ENCODE data around the gene NDUFAB1.

Gene NDUFAB1

GRCh38 chr16:23595951-23596720, at the start of gene NDUFAB1 (continued):
- TF ChIP-seq, protein P1, sequence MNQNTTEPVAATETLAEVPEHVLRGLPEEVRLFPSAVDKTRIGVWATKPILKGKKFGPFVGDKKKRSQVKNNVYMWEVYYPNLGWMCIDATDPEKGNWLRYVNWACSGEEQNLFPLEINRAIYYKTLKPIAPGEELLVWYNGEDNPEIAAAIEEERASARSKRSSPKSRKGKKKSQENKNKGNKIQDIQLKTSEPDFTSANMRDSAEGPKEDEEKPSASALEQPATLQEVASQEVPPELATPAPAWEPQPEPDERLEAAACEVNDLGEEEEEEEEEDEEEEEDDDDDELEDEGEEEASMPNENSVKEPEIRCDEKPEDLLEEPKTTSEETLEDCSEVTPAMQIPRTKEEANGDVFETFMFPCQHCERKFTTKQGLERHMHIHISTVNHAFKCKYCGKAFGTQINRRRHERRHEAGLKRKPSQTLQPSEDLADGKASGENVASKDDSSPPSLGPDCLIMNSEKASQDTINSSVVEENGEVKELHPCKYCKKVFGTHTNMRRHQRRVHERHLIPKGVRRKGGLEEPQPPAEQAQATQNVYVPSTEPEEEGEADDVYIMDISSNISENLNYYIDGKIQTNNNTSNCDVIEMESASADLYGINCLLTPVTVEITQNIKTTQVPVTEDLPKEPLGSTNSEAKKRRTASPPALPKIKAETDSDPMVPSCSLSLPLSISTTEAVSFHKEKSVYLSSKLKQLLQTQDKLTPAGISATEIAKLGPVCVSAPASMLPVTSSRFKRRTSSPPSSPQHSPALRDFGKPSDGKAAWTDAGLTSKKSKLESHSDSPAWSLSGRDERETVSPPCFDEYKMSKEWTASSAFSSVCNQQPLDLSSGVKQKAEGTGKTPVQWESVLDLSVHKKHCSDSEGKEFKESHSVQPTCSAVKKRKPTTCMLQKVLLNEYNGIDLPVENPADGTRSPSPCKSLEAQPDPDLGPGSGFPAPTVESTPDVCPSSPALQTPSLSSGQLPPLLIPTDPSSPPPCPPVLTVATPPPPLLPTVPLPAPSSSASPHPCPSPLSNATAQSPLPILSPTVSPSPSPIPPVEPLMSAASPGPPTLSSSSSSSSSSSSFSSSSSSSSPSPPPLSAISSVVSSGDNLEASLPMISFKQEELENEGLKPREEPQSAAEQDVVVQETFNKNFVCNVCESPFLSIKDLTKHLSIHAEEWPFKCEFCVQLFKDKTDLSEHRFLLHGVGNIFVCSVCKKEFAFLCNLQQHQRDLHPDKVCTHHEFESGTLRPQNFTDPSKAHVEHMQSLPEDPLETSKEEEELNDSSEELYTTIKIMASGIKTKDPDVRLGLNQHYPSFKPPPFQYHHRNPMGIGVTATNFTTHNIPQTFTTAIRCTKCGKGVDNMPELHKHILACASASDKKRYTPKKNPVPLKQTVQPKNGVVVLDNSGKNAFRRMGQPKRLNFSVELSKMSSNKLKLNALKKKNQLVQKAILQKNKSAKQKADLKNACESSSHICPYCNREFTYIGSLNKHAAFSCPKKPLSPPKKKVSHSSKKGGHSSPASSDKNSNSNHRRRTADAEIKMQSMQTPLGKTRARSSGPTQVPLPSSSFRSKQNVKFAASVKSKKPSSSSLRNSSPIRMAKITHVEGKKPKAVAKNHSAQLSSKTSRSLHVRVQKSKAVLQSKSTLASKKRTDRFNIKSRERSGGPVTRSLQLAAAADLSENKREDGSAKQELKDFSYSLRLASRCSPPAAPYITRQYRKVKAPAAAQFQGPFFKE (tag by site-specific recombination; IDR thresholded peaks at IDR 0.05; ENCODE audit: borderline replicate concordance), result no peak
- TF ChIP-seq, protein P2, sequence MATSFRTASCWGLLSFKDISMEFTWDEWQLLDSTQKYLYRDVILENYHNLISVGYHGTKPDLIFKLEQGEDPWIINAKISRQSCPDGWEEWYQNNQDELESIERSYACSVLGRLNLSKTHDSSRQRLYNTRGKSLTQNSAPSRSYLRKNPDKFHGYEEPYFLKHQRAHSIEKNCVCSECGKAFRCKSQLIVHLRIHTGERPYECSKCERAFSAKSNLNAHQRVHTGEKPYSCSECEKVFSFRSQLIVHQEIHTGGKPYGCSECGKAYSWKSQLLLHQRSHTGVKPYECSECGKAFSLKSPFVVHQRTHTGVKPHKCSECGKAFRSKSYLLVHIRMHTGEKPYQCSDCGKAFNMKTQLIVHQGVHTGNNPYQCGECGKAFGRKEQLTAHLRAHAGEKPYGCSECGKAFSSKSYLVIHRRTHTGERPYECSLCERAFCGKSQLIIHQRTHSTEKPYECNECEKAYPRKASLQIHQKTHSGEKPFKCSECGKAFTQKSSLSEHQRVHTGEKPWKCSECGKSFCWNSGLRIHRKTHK (tag by site-specific recombination; IDR thresholded peaks at IDR 0.05), result no peak
- TF ChIP-seq GLIS2 (tag by site-specific recombination; IDR thresholded peaks at IDR 0.05), result no peak
- no peak for TF ChIP-seq ZNF510 (tag by site-specific recombination; IDR thresholded peaks at IDR 0.05; ENCODE audit: insufficient replicate concordance)
- no peak for TF ChIP-seq ZNF302 (tag by site-specific recombination; IDR thresholded peaks at IDR 0.05; ENCODE audit: low read depth)
- peak; percentile 12; the same call in 1 of the 2 replicates for TF ChIP-seq PRDM10 (tag by site-specific recombination; IDR thresholded peaks at IDR 0.05)
- TF ChIP-seq ZNF404 (tag by site-specific recombination; IDR thresholded peaks at IDR 0.05), result no peak
- no peak for TF ChIP-seq GLIS1 (tag by site-specific recombination; IDR thresholded peaks at IDR 0.05)
- TF ChIP-seq, protein P3, sequence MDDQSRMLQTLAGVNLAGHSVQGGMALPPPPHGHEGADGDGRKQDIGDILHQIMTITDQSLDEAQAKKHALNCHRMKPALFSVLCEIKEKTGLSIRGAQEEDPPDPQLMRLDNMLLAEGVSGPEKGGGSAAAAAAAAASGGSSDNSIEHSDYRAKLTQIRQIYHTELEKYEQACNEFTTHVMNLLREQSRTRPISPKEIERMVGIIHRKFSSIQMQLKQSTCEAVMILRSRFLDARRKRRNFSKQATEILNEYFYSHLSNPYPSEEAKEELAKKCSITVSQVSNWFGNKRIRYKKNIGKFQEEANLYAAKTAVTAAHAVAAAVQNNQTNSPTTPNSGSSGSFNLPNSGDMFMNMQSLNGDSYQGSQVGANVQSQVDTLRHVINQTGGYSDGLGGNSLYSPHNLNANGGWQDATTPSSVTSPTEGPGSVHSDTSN (CRISPR knock-in tag; IDR thresholded peaks at IDR 0.05), result peak; percentile 87
- TF ChIP-seq ZIC2 (tag by site-specific recombination; IDR thresholded peaks at IDR 0.05), result no peak
- TF ChIP-seq MYNN (tag by site-specific recombination; IDR thresholded peaks at IDR 0.05; ENCODE audit: borderline replicate concordance), result no peak
- TF ChIP-seq, protein P4, sequence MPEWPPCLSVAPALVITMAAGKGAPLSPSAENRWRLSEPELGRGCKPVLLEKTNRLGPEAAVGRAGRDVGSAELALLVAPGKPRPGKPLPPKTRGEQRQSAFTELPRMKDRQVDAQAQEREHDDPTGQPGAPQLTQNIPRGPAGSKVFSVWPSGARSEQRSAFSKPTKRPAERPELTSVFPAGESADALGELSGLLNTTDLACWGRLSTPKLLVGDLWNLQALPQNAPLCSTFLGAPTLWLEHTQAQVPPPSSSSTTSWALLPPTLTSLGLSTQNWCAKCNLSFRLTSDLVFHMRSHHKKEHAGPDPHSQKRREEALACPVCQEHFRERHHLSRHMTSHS (tag by site-specific recombination; IDR thresholded peaks at IDR 0.05), result no peak
- no peak for TF ChIP-seq ZFP41 (tag by site-specific recombination; IDR thresholded peaks at IDR 0.05; ENCODE audit: borderline replicate concordance)
- TF ChIP-seq ZNF654 (tag by site-specific recombination; IDR thresholded peaks at IDR 0.05; ENCODE audit: low read depth), result no peak
- TF ChIP-seq ZNF658 (tag by site-specific recombination; IDR thresholded peaks at IDR 0.05), result no peak
- no peak for TF ChIP-seq ZNF223 (tag by site-specific recombination; IDR thresholded peaks at IDR 0.05)
- no peak for TF ChIP-seq HOXA7 (CRISPR knock-in tag; IDR thresholded peaks at IDR 0.05; ENCODE audit: borderline replicate concordance)
- TF ChIP-seq, protein P5, sequence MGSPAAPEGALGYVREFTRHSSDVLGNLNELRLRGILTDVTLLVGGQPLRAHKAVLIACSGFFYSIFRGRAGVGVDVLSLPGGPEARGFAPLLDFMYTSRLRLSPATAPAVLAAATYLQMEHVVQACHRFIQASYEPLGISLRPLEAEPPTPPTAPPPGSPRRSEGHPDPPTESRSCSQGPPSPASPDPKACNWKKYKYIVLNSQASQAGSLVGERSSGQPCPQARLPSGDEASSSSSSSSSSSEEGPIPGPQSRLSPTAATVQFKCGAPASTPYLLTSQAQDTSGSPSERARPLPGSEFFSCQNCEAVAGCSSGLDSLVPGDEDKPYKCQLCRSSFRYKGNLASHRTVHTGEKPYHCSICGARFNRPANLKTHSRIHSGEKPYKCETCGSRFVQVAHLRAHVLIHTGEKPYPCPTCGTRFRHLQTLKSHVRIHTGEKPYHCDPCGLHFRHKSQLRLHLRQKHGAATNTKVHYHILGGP (tag by site-specific recombination; IDR thresholded peaks at IDR 0.05), result no peak
- no peak for TF ChIP-seq ZNF391 (tag by site-specific recombination; IDR thresholded peaks at IDR 0.05; ENCODE audit: borderline replicate concordance, low read depth)
- TF ChIP-seq ZNF48 (tag by site-specific recombination; IDR thresholded peaks at IDR 0.05), result no peak
- no peak for TF ChIP-seq ZNF37A (tag by site-specific recombination; IDR thresholded peaks at IDR 0.05)
- no peak for TF ChIP-seq ZNF830 (tag by site-specific recombination; IDR thresholded peaks at IDR 0.05; ENCODE audit: low read depth)
- TF ChIP-seq, protein P6, sequence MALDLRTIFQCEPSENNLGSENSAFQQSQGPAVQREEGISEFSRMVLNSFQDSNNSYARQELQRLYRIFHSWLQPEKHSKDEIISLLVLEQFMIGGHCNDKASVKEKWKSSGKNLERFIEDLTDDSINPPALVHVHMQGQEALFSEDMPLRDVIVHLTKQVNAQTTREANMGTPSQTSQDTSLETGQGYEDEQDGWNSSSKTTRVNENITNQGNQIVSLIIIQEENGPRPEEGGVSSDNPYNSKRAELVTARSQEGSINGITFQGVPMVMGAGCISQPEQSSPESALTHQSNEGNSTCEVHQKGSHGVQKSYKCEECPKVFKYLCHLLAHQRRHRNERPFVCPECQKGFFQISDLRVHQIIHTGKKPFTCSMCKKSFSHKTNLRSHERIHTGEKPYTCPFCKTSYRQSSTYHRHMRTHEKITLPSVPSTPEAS (tag by site-specific recombination; IDR thresholded peaks at IDR 0.05), result no peak

Data from HEK293 (cell line).